GM12801 (cell line): ENCODE measurements around the gene SNRK.

Source experiments
- TF ChIP-seq, protein P1 (sequence below): IDR thresholded peaks from one replicate; pipeline ENCODE4 v1.5.1; 2011; ENCODE audit warnings: control low read depth; ENCODE audit not compliant: insufficient read length; ENCODE audit errors: extremely low read depth

The SNRK gene

DNA sequence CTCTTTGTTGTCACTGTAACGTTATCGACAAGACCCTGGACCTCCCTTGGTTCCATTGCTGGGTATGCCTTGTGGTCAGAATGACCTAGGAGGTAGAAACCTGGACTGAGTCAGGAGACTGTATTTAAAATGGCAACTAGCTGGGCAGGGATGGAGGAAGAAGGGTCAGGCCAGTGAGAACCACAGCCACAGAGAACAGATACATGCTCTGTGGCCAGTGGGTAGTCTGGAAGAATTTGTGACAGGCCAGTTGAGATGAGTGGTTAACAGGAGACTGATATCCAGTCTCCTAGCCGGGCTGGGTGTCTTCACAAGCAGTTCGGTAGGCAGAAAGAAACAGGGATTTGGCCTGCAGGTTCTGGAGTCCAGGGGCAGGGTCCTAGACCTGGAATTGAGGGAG, 58.9 kb downstream of the SNRK start:
- TF ChIP-seq, protein P1, sequence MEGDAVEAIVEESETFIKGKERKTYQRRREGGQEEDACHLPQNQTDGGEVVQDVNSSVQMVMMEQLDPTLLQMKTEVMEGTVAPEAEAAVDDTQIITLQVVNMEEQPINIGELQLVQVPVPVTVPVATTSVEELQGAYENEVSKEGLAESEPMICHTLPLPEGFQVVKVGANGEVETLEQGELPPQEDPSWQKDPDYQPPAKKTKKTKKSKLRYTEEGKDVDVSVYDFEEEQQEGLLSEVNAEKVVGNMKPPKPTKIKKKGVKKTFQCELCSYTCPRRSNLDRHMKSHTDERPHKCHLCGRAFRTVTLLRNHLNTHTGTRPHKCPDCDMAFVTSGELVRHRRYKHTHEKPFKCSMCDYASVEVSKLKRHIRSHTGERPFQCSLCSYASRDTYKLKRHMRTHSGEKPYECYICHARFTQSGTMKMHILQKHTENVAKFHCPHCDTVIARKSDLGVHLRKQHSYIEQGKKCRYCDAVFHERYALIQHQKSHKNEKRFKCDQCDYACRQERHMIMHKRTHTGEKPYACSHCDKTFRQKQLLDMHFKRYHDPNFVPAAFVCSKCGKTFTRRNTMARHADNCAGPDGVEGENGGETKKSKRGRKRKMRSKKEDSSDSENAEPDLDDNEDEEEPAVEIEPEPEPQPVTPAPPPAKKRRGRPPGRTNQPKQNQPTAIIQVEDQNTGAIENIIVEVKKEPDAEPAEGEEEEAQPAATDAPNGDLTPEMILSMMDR = no peak

GRCh38 chr3:43345877-43346276, 59.5 kb downstream of the SNRK start:
- TF ChIP-seq, protein P1 = no peak

DNA sequence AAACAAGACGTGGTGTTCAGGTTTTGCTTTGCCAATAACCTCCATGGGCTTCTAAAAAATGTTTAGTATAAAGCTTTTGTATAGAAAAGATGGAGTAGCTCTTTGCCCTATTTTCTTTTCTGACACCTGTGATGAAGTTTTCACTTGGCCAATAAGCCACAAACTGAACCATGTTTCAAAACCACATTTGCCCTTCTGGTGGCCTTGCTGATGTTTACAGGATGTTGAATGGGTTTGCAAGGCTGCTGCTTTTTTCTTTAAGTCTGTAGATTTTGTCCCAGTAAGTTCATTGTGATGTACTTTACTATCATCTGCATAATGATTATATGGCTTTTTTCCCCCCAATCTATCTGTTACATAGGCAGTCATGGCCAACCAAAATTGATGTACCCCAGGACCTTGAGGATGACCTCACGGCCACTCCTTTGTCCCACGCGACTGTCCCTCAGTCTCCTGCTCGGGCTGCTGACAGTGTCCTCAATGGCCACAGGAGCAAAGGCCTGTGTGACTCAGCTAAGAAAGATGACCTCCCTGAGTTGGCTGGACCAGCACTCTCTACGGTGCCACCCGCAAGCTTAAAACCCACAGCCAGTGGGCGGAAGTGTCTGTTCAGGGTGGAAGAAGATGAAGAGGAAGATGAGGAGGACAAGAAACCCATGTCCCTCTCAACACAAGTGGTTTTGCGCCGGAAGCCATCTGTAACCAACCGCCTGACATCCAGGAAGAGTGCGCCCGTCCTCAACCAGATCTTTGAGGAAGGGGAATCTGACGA, 60.8 kb downstream of the SNRK start:
- TF ChIP-seq, protein P1 = no peak

DNA sequence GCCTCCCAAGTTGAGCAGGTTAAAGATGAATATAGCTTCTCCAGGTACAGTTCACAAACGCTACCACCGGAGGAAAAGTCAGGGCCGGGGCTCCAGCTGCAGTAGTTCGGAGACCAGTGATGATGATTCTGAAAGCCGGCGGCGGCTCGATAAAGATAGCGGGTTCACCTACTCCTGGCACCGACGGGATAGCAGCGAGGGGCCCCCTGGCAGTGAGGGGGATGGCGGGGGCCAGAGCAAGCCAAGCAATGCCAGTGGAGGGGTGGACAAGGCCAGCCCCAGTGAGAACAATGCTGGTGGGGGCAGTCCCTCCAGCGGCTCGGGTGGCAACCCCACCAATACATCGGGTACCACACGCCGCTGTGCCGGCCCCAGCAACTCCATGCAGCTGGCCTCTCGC, 61.4 kb downstream of the SNRK start:
- TF ChIP-seq, protein P1 = no peak

GRCh38 chr3:43348350-43348749, 62.0 kb downstream of the SNRK start:
- TF ChIP-seq, protein P1 = no peak

GRCh38 chr3:43348852-43349574, 62.7 kb downstream of the SNRK start:
- TF ChIP-seq, protein P1 = no peak

DNA sequence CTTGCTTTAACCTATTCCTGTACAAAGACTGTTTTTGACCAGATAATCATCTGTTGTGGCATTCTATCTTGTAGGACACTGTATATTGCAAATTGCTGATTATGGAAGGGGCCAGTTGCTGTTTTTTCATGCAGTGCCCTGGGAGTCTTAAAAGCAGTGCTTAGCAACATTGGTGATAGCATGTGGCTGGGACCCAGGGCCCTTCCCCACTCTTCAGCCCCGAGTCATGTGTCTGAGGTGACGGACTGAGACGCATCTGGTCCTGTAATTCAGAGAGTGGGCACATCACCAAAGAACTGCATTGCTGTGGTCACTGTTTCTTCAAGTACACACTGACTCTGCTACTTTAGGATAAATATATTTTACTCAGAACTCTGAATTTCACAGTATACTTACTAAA, 63.4 kb downstream of the SNRK start:
- TF ChIP-seq, protein P1 = no peak
